Superior temporal gyrus (tissue), 1 donor: ENCODE measurements around the gene NAA10.
"Not testable (repeated sequence)": the region's sequence is repeated elsewhere in the genome, so short reads cannot be mapped to it uniquely, and the experiment has no call there.

Experiments used
- DNase-seq: peaks from one replicate; pipeline ENCODE4 v3.0.0-alpha.2; 2016; ENCODE audit errors: extremely low spot score

NAA10 gene

DNA sequence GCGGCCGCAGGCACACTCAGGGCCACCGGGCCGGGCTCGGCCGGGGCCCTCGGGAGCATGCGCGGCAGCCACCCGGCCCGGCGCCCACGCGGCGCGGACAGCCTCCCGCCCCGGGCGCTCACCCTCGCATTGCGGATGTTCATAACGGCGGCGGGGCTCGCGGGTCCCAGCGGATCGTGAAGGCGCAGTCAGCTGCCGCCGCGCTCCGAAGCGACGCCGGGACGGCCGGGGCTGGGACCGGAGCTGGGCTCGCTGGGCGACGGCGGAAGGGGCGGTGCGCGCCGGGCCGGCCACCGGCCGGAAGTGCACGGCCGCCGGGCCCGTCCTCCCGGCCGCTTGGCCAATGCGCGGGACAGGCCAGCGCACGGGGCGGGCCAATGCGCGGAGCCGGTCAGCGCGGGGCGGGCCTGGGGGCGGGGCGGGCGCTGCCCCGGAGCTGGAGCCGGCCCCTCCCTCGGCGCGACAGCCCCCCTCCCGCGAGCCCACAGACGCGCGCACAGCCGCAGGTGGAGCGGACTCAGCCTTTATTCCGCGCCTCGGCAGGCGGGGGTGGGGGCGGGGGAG is at the start of gene NAA10:
NAA10 (minus strand) TSS at position 276 of the 564 bp plus-strand sequence; CDS start at position 143, 133 bp downstream.
- peak; percentile 54 for DNase-seq

DNA sequence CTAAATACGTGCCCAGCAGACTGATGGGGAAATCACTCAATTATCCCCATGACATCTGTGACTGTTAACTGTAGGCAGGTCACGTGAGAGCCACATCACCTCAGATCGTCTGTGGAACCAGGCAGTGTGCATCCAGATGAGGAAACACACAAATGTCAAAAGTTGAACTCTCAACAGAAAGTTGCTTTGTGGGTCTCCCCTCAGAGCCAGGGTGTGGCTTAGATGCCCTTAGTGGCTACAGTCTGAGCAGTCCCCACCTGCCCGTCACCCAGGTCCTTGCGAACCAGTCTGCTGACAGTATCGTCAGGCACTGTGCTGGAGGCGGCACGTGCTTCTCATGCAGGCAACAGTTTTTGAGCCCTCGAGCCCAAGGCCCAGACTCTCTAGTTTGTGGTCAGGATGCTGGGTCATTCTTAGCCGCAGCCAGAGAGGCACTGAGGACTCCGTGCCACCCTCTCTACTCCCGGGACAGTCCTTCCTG is 48.5 kb upstream of the NAA10 start:
- no peak for DNase-seq

DNA sequence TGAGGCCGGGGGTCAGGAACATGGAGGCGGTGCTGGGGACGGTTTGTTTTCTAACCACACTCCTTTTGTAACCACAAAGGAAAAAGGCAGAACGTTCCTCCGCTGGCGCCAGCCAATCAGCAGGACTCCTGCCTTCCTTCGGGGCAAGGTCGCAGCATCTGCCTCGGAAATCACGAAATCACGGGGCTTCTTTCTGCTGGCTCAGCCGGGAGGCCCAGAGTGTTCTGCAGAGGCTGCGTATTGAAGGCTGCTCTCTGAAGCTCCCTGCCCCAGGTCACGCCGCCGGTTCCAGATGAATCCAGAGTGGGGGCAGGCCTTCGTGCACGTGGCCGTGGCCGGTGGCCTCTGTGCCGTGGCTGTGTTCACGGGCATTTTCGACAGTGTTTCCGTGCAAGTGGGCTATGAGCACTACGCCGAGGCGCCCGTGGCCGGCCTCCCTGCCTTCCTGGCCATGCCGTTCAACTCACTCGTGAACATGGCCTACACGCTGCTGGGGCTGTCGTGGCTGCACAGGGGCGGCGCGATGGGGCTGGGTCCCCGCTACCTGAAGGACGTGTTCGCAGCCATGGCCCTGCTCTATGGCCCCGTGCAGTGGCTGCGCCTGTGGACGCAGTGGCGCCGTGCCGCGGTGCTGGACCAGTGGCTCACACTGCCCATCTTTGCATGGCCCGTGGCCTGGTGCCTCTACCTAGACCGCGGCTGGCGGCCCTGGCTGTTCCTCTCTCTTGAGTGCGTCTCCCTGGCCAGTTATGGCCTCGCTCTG is 47.1 kb upstream of the NAA10 start:
- no peak for DNase-seq

DNA sequence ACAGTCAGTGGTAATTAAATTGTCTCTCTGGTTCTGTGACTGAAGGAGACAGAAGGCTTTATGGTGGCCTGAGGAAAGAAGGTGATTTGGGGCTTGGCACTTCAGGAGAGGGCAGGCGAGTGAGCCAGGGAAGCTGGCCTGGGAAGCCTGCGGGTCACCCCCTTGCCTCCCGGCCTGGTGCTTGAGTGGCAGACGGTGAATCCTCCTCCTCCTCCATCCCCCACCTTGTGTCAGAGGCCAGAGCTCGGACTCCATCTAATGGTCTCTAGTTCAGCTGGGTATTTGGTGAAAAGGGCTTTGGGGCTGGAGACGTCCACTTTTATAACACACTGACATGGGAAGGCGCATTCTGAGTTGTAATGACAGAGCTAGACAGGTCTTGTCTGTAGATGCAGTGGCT is 46.4 kb upstream of the NAA10 start:
- DNase-seq: no peak

DNA sequence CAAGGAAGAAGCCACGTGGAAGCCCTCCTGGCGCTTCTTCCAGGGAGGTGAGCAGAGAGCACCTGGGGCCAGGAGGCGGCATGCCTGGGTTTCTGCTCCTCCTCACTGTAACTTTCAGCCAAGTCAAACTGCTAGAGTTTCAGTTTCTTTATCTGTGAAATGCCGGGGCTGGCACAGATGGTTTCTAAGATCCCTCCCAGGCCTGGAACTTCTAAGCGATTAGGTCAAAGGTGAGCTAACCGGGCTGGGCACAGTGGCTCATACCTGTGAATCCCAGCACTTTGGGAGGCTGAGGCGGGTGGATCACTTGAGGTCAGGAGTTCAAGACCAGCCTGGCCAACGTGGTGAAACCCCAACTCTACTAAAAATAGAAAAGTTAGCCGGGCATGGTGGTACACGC is 45.6 kb upstream of the NAA10 start:
- not testable (repeated sequence) for DNase-seq

DNA sequence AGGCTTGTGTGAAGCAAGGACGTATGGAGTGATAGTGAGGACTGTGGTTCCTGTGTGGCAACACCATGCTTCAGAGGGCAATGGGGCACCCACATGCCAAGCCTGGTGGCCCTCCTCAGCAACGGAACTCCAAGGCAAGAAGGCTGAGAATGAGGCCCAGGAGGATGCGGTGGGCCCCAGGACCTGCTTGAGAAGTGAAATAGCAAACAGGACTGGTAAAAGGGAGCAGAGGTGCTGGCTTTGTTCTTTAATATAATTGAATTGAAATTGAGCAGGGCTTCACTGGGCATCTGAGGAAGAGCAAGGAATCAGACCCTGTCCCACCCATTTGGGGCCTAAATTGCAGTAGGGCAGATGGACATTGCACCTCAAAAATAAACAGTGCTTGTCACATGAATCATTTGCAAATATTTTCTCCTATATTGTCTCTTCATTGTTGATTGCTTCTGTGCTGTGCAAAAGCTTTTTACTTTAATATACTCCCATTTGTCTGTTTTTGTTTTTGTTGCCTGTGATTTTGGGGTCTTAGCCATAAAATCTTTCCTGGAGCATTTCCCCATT is 40.0 kb upstream of the NAA10 start:
- DNase-seq: no peak

DNA sequence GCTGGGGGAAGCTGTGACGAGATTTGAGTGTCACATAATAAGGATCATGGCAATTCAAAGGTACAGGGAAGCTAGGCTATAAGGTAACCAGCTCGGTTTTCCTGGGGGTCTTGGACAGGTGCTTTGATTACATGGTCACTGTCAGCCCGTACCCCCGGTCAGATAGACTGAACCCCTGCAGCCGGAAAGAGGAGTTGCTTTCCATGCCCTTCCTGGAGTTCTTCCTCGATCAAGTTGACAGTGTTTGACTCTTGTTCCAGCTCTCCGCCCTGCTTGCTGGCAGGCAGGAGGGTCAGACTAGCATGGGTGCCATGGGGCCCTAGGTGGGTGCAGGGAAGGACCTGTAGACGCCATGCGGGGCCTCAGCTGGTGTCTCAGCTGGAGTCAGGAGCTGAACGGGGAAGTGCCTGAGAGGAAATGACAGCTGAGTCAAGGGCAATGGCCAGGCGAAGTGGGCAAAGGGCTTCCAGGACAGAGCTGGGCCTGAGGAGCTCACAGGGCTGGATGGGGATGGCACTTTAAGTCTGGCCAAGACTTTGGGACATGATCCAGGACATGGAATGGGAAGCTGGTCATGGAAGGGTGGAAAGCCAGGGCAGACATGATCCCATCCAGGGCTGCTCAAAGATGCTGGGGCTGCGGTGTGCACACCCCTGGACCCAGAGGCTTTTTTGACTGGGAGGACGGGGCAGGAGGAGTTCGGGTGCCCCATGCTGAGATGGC is 39.3 kb upstream of the NAA10 start:
- DNase-seq: no peak

DNA sequence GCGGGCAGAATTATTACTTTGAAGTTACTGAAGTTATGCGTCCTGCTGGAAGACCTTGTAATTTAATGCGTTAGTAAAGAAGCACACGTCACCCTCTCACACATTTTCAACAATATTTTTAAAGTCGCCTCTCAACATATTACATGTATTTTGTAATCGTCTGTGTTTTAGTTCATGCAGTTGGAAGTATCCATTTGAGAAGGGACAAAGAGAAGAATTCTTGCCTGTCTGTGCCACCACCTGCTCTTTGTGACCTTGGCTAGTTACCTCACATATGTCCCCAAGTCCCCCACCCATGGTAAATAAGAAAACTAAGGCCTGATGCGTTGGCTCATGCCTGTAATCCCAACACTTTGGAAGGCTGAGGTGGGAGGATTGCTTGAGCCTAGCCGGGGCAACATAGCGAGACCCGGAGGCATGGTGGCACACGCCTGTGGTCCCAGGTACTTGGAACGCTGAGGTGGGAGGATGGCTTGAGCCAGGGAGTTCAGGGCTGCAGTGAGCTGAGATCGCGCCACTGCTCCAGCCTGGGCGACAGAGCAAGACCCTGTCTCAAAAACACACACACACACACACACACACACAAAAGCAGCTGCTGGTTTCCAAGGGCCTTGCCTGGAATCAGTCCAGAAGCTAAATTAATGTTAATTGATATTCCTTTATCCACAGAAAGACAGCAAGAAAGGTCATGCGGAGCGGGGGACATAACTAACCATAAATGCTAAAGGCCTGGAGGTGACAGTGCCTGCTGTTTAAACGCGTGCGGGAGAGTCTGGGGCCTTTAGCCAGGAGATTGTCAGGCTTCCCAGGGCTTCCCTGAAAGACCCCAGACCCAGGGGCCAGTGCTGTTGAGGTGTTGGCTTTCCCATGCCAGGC is 38.5 kb upstream of the NAA10 start:
- no peak for DNase-seq

DNA sequence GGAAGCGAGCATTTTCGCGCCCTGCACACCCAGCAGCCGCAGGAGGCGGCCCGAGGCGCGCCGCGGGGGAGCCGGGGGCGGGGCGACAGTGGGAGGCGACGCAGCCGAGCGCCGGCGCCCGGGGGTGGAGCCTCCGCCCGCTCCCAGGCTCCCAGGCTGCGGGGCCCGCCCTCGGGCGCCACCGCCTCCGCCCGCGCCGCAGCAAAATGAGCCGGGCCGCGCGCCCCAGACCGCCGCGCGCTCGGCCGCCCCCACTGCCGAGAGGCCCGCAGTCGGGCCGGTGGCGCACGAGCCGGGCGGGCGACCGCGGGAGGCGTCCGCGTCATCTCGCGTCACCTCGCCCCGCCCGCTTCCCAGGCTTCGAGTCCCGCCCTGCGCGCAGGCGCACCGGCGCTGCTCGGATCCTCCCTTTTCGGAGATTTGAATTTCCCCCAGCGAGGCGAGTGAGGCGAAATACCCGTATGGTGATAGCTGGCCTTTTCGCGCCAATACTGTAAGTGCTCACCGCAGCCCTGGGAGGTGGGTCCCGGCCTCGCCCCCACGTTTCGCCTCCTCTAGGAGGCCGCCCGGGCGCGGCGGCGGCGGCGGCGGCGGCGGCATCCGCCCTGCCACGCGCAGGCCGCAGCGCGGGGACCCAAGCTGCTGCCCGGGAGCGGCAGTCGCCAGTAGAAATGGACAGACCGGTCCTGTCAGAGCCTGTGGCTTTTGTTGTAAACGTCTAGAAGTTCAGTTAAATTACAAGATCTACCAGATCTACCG is 37.7 kb upstream of the NAA10 start, which contains the start of gene TMEM187:
TMEM187 (plus strand) TSS at position 387 of the 759 bp plus-strand sequence. CDS start 9,309 bp downstream, outside the sequence.
- peak; percentile 82 for DNase-seq

DNA sequence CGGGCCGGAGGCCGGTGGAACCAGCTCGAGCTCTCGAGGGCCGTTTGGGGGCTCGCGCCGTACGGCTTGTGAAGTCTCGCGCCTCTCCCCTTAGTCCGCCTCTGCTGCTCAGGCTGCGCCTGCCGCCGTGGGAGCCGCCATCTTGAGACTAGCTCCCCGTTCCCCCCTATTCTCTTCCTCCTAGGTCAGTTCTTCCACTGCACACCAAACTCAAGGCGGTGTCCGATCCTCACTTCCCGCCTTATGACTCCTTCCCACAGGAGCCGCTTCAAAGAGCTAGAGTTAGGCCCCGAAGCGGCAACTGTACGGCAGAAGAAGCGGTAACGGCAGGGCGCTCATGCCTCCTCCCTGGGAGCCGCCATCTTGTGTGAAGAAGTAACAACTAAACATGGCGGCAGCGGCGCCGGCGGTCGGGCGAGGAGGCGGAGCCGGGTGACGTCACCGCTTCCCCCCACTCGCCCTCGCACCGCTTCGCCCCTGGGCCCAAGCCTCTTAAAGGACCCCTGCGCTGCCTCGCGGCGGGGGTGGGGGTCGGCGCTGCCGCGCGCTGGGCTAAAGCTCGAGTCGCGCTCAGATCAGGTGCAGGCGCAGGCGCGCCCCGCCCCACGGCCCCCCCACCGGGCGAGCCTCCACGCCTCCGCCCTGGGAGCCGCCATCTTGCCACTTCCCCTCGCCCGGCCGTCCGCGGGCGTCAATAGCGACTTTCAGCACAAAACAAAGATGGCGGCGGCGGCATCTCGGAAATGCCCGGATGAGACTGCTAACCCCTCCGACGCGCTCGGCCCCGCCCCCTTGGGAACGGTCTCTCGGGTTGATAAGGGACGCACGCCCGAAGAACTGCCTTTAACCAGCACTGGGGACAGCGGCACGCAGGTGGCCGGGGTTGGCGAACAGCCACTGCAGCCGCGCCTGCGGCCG is 36.9 kb upstream of the NAA10 start, which contains the start of gene HCFC1:
HCFC1 (minus strand) TSS at position 369 of the 918 bp plus-strand sequence. CDS start 978 bp downstream, outside the sequence.
- peak; percentile 87 for DNase-seq

DNA sequence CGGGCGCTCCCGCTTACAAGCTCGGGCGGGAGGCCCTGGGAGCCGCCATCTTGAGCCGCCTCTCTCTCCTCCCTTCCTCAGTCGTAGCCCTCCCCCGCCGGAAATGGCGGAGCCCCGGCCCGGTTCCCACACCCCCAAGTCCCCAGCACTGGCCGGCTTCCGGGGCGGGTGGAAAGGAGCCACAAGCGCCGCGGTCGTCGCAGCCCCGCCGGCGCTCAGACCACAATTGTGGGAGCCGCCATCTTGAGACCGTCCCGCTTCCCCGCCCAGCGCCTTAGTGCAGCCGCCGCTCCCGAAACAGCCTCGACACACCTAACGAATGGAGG is 36.2 kb upstream of the NAA10 start:
- DNase-seq: peak; percentile 76

DNA sequence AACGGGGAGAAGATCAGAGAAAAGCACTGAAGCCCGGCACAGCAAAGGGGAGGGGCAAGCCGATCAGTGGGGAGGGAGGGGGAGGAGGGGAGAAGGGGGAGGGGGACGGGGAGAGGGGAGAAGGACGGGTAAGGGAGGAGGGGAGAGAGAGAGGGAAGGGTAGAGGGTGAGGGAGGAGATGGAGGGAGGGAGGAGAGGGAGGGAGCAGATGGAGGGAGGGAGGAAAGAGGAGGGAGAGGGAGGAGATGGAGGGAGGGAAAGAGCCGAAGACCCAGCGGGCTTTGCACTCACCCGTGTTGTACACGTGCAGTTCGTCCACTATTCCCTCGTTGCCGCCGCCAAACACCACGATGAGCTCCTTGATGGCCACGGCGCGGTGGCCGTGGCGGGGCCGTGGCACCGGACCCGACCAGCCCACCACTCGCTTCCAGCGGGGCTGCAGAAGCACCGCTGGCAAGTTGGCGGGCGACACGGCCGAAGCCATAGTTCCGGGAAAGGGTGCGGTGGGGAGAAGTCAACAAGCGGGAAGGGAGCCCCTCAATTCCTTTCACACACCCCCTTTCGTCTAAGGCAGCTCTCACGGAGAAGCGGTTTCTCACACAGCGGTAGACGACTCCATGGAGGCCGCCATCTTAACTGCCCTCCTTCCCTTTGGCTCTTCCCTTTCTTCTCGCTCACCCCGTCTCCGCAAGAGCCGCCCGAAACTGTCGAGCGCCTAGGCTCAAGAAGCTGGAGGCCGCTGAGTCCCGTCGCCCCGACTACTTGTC is 35.7 kb upstream of the NAA10 start:
- DNase-seq: peak; percentile 51

DNA sequence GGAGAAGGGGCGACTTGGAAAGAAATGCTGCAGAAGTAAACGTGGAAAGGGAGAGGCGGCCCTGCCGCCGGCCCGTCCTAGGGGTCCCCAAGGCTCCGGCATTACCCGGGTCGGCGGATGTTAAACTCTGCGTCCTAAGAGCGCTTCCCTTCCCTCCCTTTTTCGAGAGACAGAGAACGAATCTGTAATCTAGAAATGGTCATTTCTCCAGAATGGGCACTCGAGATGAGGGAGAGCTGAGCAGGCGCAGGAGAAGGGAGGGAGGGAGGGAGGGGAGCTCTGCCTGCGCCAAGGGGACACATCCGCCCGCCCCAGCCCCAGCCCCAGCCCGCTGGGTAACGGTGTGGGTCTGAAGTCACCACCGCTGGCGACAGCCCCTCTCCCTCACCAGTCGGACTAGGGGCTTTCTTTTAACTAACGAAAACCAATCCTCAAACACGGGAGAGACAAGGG is 35.1 kb upstream of the NAA10 start:
- peak; percentile 49 for DNase-seq

DNA sequence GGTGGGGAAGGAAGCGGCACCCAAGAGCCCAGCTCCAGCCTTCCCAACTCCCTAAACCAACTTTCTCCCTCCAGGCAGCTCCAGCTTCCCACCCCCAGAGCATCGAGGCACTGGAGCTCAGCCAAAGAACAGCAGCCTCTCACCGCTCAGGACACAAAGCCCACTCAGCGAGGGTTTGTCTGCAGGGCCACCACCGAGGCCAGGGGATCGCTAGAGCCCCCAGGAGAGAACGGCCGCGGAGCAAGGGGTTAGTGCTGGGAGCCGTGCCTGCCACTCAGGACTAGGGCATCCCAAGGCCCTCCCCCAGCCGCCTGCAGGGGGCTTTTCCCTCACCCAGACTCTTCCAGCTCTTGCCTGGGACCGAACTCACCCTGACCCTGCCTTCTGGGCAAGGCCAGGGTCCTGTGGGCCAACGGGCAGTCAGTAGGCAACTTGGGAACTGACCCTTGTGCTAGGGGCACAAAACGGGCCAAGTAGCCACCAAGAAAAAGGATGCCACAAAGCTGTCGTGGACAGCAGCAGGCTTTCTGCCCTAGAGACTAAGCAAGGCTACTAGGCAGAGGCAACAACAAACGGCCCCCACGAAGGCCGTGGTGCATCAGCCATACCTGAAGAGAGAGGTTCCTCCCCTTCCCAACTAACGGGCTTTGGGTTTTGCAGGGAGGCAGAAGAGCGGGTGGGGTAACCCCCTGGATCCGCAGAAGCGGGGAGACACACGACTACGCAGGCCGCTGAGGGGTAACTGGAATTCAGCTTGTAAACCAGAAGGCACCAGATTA is 34.5 kb upstream of the NAA10 start:
- DNase-seq: no peak

DNA sequence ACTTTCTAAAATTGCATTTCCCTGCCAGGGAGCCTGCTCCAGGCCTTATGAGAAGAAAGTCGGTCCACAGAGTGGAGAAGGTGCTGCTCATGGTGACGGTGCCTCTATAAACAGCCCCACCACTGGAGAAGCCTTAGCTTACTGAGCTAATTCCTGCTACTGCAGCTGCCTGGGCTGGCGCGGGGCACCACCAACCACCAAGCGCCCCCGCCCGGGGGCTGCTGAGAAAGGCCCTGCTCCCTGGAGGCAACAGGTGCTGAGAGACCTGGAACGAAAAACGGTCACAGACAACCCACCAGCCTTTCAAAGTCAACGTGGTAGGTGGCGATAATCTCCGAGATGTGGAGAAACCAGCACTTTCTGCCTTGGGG is 33.9 kb upstream of the NAA10 start:
- no peak for DNase-seq

DNA sequence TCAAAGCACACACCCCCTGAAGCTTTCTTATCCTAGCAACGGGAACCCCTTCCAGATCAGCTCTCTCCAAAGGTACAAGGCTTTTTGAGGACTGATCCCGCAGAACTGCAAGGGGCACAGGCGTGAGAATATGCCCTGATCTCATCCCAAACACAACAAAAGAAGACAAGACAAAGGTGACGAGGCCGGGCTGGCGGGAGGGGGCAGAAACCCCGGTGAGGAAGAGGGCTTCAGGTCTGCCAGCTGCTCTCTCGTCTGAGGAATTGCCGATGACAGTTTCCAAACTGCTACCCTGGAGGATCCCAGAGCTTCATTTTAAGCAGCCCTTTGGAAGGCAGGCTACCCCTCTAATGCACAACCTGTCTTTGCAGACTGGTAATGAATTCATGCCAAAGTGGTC is 33.4 kb upstream of the NAA10 start:
- DNase-seq: no peak

DNA sequence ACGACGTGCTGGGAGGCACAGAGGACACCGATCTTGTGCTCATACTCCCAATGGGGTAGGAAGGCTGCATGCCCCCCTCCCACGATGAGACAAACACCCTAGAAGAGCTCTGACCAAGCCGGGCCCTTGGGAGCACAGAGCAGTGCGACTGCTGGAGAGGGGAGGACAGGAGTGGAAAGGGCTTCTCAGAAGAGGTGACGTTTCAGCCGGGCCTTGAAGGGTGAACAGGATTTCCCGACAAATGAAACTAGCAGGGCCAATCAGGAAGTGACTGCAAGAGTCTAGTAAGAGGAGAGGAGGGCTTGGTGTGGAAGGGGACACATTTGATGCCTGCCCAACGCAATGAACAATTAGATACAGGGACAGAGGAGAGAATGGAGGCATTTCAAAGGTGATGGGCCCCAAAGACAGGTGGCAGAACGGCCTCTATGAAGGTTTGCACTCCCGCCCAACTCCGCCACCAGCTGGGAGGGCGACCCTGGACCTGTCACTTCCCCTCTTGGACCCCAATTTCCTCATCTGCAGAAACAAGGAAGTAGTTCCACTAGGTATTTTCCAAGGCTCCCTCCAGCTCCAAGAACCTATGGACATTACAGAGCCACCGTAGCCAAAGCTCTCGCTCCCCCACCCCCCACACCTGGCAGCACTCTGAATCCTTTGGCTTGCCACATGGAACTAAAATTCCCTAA is 32.8 kb upstream of the NAA10 start:
- no peak for DNase-seq
